ENCODE results near the gene SPACA6. TPM values are rescaled to one million over a fixed set of nuclear protein-coding genes. Genes with fewer than 3 reads are reported as not detected.
"Not testable (repeated sequence)": the region's sequence is repeated elsewhere in the genome, so short reads cannot be mapped to it uniquely, and the experiment has no call there.

SPACA6 gene
- total RNA-seq, 2 donors from 2014 or later: 4.3 to 6.4 TPM

- not testable (repeated sequence) for H3K36me3 Mint-ChIP-seq (ENCODE audit: low read depth); H3K9me3 ChIP-seq (ENCODE audit: control insufficient read depth, low read length, poor library complexity, severe bottlenecking); H3K4me1 Mint-ChIP-seq; H3K4me3 Mint-ChIP-seq; DNase-seq; H3K27ac Mint-ChIP-seq; H3K27me3 Mint-ChIP-seq
- ATAC-seq: peak; percentile 50
Measured at GRCh38 chr19:51675911-51676565, 17.1 kb upstream of the SPACA6 start.

- Mint-ChIP-seq H3K36me3 (ENCODE audit: low read depth) (no peaks in the 10 kb centered on the region), H3K4me3 (peak overlapping the region; percentile 34), H3K27me3 (no peaks in the 10 kb centered on the region), H3K4me1 (peaks cover 6% of the 10 kb centered on the region), H3K27ac (no peak overlapping the region)
- ATAC-seq: peak; percentile 80
- no peaks in the 10 kb centered on the region for H3K9me3 ChIP-seq (ENCODE audit: control insufficient read depth, low read length, poor library complexity, severe bottlenecking)
- no peak for DNase-seq
Measured at GRCh38 chr19:51676566-51677083, 16.5 kb upstream of the SPACA6 start.

GRCh38 chr19:51680474-51680873 is 12.7 kb upstream of the SPACA6 start:
- DNase-seq (no peak), ATAC-seq (no peak)
- no peaks in the 10 kb centered on the region for H3K9me3 ChIP-seq (ENCODE audit: control insufficient read depth, low read length, poor library complexity, severe bottlenecking)
- no peaks in the 10 kb centered on the region for H3K27me3 Mint-ChIP-seq
- peaks cover 6% of the 10 kb centered on the region for H3K4me1 Mint-ChIP-seq
- H3K27ac Mint-ChIP-seq: no peak overlapping the region
- no peaks in the 10 kb centered on the region for H3K36me3 Mint-ChIP-seq (ENCODE audit: low read depth)
- H3K4me3 Mint-ChIP-seq: no peak overlapping the region

GRCh38 chr19:51681286-51681941 is 11.7 kb upstream of the SPACA6 start:
- DNase-seq: no peak
- Mint-ChIP-seq H3K36me3 (ENCODE audit: low read depth) (no peaks in the 10 kb centered on the region), H3K27ac (no peak overlapping the region), H3K4me1 (peaks cover 3% of the 10 kb centered on the region), H3K27me3 (no peaks in the 10 kb centered on the region), H3K4me3 (no peak overlapping the region)
- no peak for ATAC-seq
- no peaks in the 10 kb centered on the region for H3K9me3 ChIP-seq (ENCODE audit: control insufficient read depth, low read length, poor library complexity, severe bottlenecking)

- Mint-ChIP-seq H3K27me3 (no peaks in the 10 kb centered on the region), H3K4me3 (no peak overlapping the region), H3K36me3 (ENCODE audit: low read depth) (peaks cover 4% of the 10 kb centered on the region), H3K4me1 (peaks cover 18% of the 10 kb centered on the region), H3K27ac (no peak overlapping the region)
- DNase-seq: no peak
- H3K9me3 ChIP-seq (ENCODE audit: control insufficient read depth, low read length, poor library complexity, severe bottlenecking): no peaks in the 10 kb centered on the region
- no peak for ATAC-seq
Measured at GRCh38 chr19:51686171-51686570, 7.0 kb upstream of the SPACA6 start.

GRCh38 chr19:51687791-51688670 is 5.1 kb upstream of the SPACA6 start:
- peak overlapping the region; percentile 95 for H3K4me3 Mint-ChIP-seq
- DNase-seq (no peak), ATAC-seq (no peak)
- peaks cover 6% of the 10 kb centered on the region for H3K36me3 Mint-ChIP-seq (ENCODE audit: low read depth)
- peak overlapping the region; percentile 96 for H3K27ac Mint-ChIP-seq
- H3K27me3 Mint-ChIP-seq: no peaks in the 10 kb centered on the region
- H3K9me3 ChIP-seq (ENCODE audit: control insufficient read depth, low read length, poor library complexity, severe bottlenecking): no peaks in the 10 kb centered on the region
- peaks cover 30% of the 10 kb centered on the region for H3K4me1 Mint-ChIP-seq

GRCh38 chr19:51688671-51689571 is 4.2 kb upstream of the SPACA6 start:
- H3K9me3 ChIP-seq (ENCODE audit: control insufficient read depth, low read length, poor library complexity, severe bottlenecking): no peaks in the 10 kb centered on the region
- DNase-seq: no peak
- Mint-ChIP-seq H3K4me3 (peak overlapping the region; percentile 96), H3K36me3 (ENCODE audit: low read depth) (peaks cover 12% of the 10 kb centered on the region), H3K4me1 (peaks cover 38% of the 10 kb centered on the region), H3K27me3 (no peaks in the 10 kb centered on the region), H3K27ac (peak overlapping the region; percentile 96)
- ATAC-seq: no peak

- H3K9me3 ChIP-seq (ENCODE audit: control insufficient read depth, low read length, poor library complexity, severe bottlenecking): no peaks in the 10 kb centered on the region
- peak overlapping the region; percentile 96 for H3K27ac Mint-ChIP-seq
- H3K4me3 Mint-ChIP-seq: peak overlapping the region; percentile 96
- no peak for ATAC-seq
- DNase-seq: no peak
- H3K4me1 Mint-ChIP-seq: peaks cover 41% of the 10 kb centered on the region
- peaks cover 14% of the 10 kb centered on the region for H3K36me3 Mint-ChIP-seq (ENCODE audit: low read depth)
- H3K27me3 Mint-ChIP-seq: no peaks in the 10 kb centered on the region
Measured at GRCh38 chr19:51689751-51690453, 3.2 kb upstream of the SPACA6 start.

GRCh38 chr19:51690454-51691073 is 2.6 kb upstream of the SPACA6 start:
- Mint-ChIP-seq H3K27me3 (no peaks in the 10 kb centered on the region), H3K4me1 (peaks cover 41% of the 10 kb centered on the region), H3K27ac (peak overlapping the region; percentile 96), H3K36me3 (ENCODE audit: low read depth) (peaks cover 14% of the 10 kb centered on the region), H3K4me3 (peak overlapping the region; percentile 96)
- H3K9me3 ChIP-seq (ENCODE audit: control insufficient read depth, low read length, poor library complexity, severe bottlenecking): no peaks in the 10 kb centered on the region
- DNase-seq (peak; percentile 55 to 77 (median 72)), ATAC-seq (peak; percentile 92)

GRCh38 chr19:51691074-51691583 is 2.0 kb upstream of the SPACA6 start:
- H3K4me1 Mint-ChIP-seq: peaks cover 41% of the 10 kb centered on the region
- peaks cover 14% of the 10 kb centered on the region for H3K36me3 Mint-ChIP-seq (ENCODE audit: low read depth)
- H3K27me3 Mint-ChIP-seq: no peaks in the 10 kb centered on the region
- peak overlapping the region; percentile 96 for H3K27ac Mint-ChIP-seq
- ATAC-seq (no peak), DNase-seq (no peak)
- H3K4me3 Mint-ChIP-seq: peak overlapping the region; percentile 96
- H3K9me3 ChIP-seq (ENCODE audit: control insufficient read depth, low read length, poor library complexity, severe bottlenecking): no peaks in the 10 kb centered on the region

- H3K4me3 Mint-ChIP-seq: peak overlapping the region; percentile 96
- no peaks in the 10 kb centered on the region for H3K9me3 ChIP-seq (ENCODE audit: control insufficient read depth, low read length, poor library complexity, severe bottlenecking)
- H3K4me1 Mint-ChIP-seq: peaks cover 41% of the 10 kb centered on the region
- DNase-seq (no peak), ATAC-seq (no peak)
- H3K27ac Mint-ChIP-seq: peak overlapping the region; percentile 96
- peaks cover 14% of the 10 kb centered on the region for H3K36me3 Mint-ChIP-seq (ENCODE audit: low read depth)
- H3K27me3 Mint-ChIP-seq: no peaks in the 10 kb centered on the region
Measured at GRCh38 chr19:51691584-51692428, 1.3 kb upstream of the SPACA6 start.
